Testis (tissue), 2 donors: Measurements from ENCODE around the gene GLI3.

Experiments used
- POLR2A ChIP-seq: fragments of 450-650 bp; IDR thresholded peaks from one replicate; pipeline ENCODE4 v1.6.1; 2017; ENCODE audit warnings: antibody characterized with exemption, mild to moderate bottlenecking, moderate library complexity
- TF ChIP-seq, protein P1 (sequence below), 3 experiments: fragments of 450-650 bp in 2 of 3; fragments of 200-600 bp in 1 of 3; sonication (generic) in 1 of 3; IDR thresholded peaks; one replicate each; pipeline ENCODE4 v1.5.1; 2016 to 2019; ENCODE audit warnings: antibody characterized with exemption in 3 of 3, mild to moderate bottlenecking in 2 of 3, moderate library complexity in 1 of 3

DNA sequence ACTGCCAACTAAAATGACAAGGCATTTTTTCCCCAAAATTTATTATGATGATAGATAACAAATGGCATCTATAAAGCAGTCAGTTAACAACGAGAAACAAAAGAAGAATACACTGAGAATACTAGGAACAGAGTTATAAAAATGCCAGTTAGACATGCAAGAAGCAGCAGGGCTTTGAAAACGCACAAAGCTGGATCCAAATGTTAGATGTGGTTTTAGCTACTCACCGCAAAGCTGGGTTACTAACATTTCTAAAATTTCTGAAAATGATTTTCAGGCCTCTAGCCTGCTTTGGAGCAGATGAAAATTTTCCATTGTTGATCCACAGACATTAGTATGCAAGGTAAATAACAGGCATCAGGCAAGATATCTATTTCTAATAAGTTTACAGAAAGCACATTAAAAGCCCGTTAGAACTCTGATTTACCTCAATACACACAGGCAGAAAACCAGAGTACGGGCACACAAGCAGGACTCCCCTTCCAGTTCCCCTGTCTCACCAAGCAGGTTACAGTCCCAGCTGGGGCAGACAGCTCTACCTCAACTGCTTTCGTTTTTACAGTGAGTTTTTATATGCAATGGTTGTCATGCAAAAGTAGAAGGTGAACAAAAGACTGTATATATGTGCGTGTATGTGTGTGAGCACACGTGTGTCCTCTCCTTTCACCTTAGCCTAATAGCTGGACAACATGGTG, 37.9 kb downstream of the GLI3 start:
- TF ChIP-seq POLR2A, result no peak
- TF ChIP-seq, protein P1, sequence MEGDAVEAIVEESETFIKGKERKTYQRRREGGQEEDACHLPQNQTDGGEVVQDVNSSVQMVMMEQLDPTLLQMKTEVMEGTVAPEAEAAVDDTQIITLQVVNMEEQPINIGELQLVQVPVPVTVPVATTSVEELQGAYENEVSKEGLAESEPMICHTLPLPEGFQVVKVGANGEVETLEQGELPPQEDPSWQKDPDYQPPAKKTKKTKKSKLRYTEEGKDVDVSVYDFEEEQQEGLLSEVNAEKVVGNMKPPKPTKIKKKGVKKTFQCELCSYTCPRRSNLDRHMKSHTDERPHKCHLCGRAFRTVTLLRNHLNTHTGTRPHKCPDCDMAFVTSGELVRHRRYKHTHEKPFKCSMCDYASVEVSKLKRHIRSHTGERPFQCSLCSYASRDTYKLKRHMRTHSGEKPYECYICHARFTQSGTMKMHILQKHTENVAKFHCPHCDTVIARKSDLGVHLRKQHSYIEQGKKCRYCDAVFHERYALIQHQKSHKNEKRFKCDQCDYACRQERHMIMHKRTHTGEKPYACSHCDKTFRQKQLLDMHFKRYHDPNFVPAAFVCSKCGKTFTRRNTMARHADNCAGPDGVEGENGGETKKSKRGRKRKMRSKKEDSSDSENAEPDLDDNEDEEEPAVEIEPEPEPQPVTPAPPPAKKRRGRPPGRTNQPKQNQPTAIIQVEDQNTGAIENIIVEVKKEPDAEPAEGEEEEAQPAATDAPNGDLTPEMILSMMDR (IDR thresholded peaks at IDR 0.05), result no peak
